B cell (primary cell): ENCODE results near the gene NDUFAB1. TPM values are rescaled to one million over a fixed set of nuclear protein-coding genes. Genes with fewer than 3 reads are reported as not detected.
"Not testable (repeated sequence)": the region's sequence is repeated elsewhere in the genome, so short reads cannot be mapped to it uniquely, and the experiment has no call there.

Source experiments
- ATAC-seq: fragments of 200-7000 bp; cut with Tn5 transposase; one replicate; pipeline ENCODE4 v1.10.0; 2021; ENCODE audit warnings: low read depth, mild to moderate bottlenecking, moderate number of reproducible peaks, moderate library complexity
- CTCF ChIA-PET: fragments of 350-600 bp; sonication (Branson Sonifier 250); formaldehyde crosslinking; loops from one replicate; lab custom pipeline; 2021; ENCODE audit warnings: antibody characterized with exemption, inconsistent platforms; lab: Charles Lee
- POLR2A ChIA-PET: fragments of 350-600 bp; sonication (Branson Sonifier 250); formaldehyde crosslinking; loops from one replicate; lab custom pipeline; 2021; ENCODE audit warnings: antibody characterized with exemption; lab: Charles Lee
- DNase-seq: peaks from one replicate; pipeline ENCODE4 v3.0.0; 2013
- H2AFZ ChIP-seq: 2 replicates; pipeline ENCODE4 v1.6.1; 2012; ENCODE audit warnings: mild to moderate bottlenecking, low read depth, low read length; ENCODE audit not compliant: insufficient read depth, poor library complexity, severe bottlenecking
- H3K27ac ChIP-seq, 2 donors: 1 replicate in 1 of 2; 2 replicates in 1 of 2; pipeline ENCODE4 v1.5.1; 2012 to 2013; ENCODE audit warnings: low read length in 2 of 2, mild to moderate bottlenecking in 2 of 2, moderate library complexity in 1 of 2
- H3K27me3 ChIP-seq, 4 experiments: fragments of 200-600 bp in 1 of 4; sonication (generic) in 1 of 4; replicated peaks in 1 of 4; 1 replicate in 2 of 4; 2 replicates in 2 of 4; pipeline versions ENCODE4 v1.6.1 to v1.7.0; 2013 to 2016; ENCODE audit warnings: low read length in 3 of 4, mild to moderate bottlenecking in 2 of 4, mixed read lengths in 1 of 4, moderate library complexity in 1 of 4; ENCODE audit not compliant: insufficient read depth in 4 of 4, control insufficient read depth in 3 of 4; ENCODE audit errors: control extremely low read depth in 1 of 4
- H3K36me3 ChIP-seq, 2 experiments: replicated peaks in 1 of 2; 1 replicate in 1 of 2; 2 replicates in 1 of 2; pipeline versions ENCODE4 v1.6.1 to v1.7.1; 2013; ENCODE audit warnings: low read length in 1 of 2; ENCODE audit not compliant: insufficient read depth in 2 of 2, control insufficient read depth in 1 of 2; ENCODE audit errors: control extremely low read depth in 1 of 2, extremely low read depth in 1 of 2
- H3K4me1 ChIP-seq, 2 donors: fragments of 200-600 bp in 1 of 2; sonication (generic) in 1 of 2; 1 replicate in 1 of 2; 2 replicates in 1 of 2; pipeline versions ENCODE4 v1.5.1 to v1.6.1; 2013 to 2017; ENCODE audit warnings: low read length in 2 of 2; ENCODE audit not compliant: control insufficient read depth in 2 of 2, insufficient read depth in 2 of 2
- H3K4me2 ChIP-seq: replicated peaks from 2 replicates; pipeline ENCODE3; 2012; ENCODE audit warnings: mild to moderate bottlenecking, low read depth, low read length; ENCODE audit not compliant: poor library complexity, severe bottlenecking
- H3K4me3 ChIP-seq, 5 experiments: fragments of 200-600 bp in 1 of 5; sonication (generic) in 1 of 5; 1 replicate in 3 of 5; 2 replicates in 2 of 5; pipeline versions ENCODE4 v1.5.1 to v1.7.0; 2011 to 2016; ENCODE audit warnings: low read length in 4 of 5, mild to moderate bottlenecking in 4 of 5, low read depth in 2 of 5, control low read depth in 1 of 5, moderate library complexity in 1 of 5; ENCODE audit not compliant: insufficient read depth in 1 of 5; ENCODE audit errors: control extremely low read depth in 1 of 5, extremely low read depth in 1 of 5
- H3K79me2 ChIP-seq: fragments of 200-600 bp; sonication (generic); one replicate; pipeline ENCODE4 v1.6.0; 2016; ENCODE audit warnings: low read length; ENCODE audit not compliant: control insufficient read depth, insufficient read depth
- H3K9ac ChIP-seq: fragments of 200-600 bp; sonication (generic); 2 replicates; pipeline ENCODE4 v1.6.1; 2017; ENCODE audit warnings: mild to moderate bottlenecking, low read length, moderate library complexity
- H3K9me3 ChIP-seq, 3 donors: one replicate each; pipeline versions ENCODE4 v1.6.1 to v1.7.1; 2013; ENCODE audit warnings: low read length in 2 of 3; ENCODE audit not compliant: control insufficient read depth in 2 of 3, insufficient read depth in 1 of 3; ENCODE audit errors: control extremely low read depth in 1 of 3
- H4K20me1 ChIP-seq: 2 replicates; pipeline ENCODE4 v1.6.0; 2012; ENCODE audit warnings: mild to moderate bottlenecking, low read length; ENCODE audit not compliant: insufficient read depth, control insufficient read depth, poor library complexity, severe bottlenecking
- H3K27ac Mint-ChIP-seq: one replicate; pipeline ENCODE4 v1.8.0; 2021; ENCODE audit warnings: mixed read lengths
- H3K27me3 Mint-ChIP-seq: one replicate; pipeline ENCODE4 v1.8.0; 2021; ENCODE audit warnings: mixed read lengths
- H3K4me1 Mint-ChIP-seq: one replicate; pipeline ENCODE4 v1.8.0; 2021; ENCODE audit warnings: mixed read lengths
- H3K4me3 Mint-ChIP-seq: one replicate; pipeline ENCODE4 v1.8.0; 2021; ENCODE audit warnings: mixed read lengths
- H3K9me3 Mint-ChIP-seq: one replicate; pipeline ENCODE4 v1.8.0; 2022; ENCODE audit warnings: mixed read lengths; ENCODE audit not compliant: insufficient read depth
- EZH2 ChIP-seq: IDR thresholded peaks from 2 replicates; pipeline ENCODE4 v1.6.1; 2012; ENCODE audit warnings: borderline replicate concordance, low read depth, mild to moderate bottlenecking, moderate library complexity, low read length; ENCODE audit not compliant: insufficient read depth, poor library complexity, severe bottlenecking
- WGBS: methylation state at CpG from one replicate; pipeline ENCODE4 v1.1.5; 2013; ENCODE audit warnings: missing lambda C conversion rate; ENCODE audit not compliant: insufficient coverage; 5-methylcytosine and 5-hydroxymethylcytosine counted together
- intact Hi-C: fragments of 100-400 bp; cut with micrococcal nuclease; formaldehyde crosslinking; loops from one replicate; pipeline ENCODE4 v1.10.0; 2022
- polyA plus RNA-seq: library from polyadenylated mRNA; depleted of rRNA; stranded (reverse); fragments of >200 nt; gene quantifications from 2 replicates; pipeline ENCODE4 v1.2.3, GENCODE V29; 2012
- total RNA-seq, 2 donors: library from RNA; stranded (reverse); fragments of 120-200 nt in 1 of 2; gene quantifications; 1 replicate in 1 of 2; 2 replicates in 1 of 2; pipeline versions ENCODE4 v1.2.3 to v1.2.4, GENCODE V29; 2013 to 2022
- TF ChIP-seq, protein P1 (sequence below): fragments of 200-600 bp; IDR thresholded peaks from one replicate; pipeline ENCODE4 v1.8.0; 2022; ENCODE audit warnings: antibody characterized with exemption, mild to moderate bottlenecking

Gene NDUFAB1
- total and polyA plus RNA-seq, 2 donors (not counting 1 experiment from before 2014, with no cell fraction given): 33.6 to 39.3 TPM

- TF ChIP-seq, protein P1, sequence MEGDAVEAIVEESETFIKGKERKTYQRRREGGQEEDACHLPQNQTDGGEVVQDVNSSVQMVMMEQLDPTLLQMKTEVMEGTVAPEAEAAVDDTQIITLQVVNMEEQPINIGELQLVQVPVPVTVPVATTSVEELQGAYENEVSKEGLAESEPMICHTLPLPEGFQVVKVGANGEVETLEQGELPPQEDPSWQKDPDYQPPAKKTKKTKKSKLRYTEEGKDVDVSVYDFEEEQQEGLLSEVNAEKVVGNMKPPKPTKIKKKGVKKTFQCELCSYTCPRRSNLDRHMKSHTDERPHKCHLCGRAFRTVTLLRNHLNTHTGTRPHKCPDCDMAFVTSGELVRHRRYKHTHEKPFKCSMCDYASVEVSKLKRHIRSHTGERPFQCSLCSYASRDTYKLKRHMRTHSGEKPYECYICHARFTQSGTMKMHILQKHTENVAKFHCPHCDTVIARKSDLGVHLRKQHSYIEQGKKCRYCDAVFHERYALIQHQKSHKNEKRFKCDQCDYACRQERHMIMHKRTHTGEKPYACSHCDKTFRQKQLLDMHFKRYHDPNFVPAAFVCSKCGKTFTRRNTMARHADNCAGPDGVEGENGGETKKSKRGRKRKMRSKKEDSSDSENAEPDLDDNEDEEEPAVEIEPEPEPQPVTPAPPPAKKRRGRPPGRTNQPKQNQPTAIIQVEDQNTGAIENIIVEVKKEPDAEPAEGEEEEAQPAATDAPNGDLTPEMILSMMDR: no peak
- TF ChIP-seq EZH2: no peak
- no peaks in the 10 kb centered on the region for H3K27me3 Mint-ChIP-seq
- WGBS: 100% methylated on average over 1 of the region's 4 CpGs
- Histone ChIP-seq H3K9ac (no peak overlapping the region), H3K27me3 (no peaks in the 10 kb centered on the region), H3K79me2 (peaks cover 22% of the 10 kb centered on the region), H3K36me3 (peaks cover 7 to 26% of the 10 kb centered on the region in 2 experiments), H2AFZ (no peak overlapping the region), H3K4me3 (no peak overlapping the region), H3K27ac (no peak overlapping the region), H3K4me1 (peaks cover 0 to under 1% of the 10 kb centered on the region in 2 donors), H3K9me3 (no peaks in the 10 kb centered on the region), H3K4me2 (no peak overlapping the region), H4K20me1 (no peaks in the 10 kb centered on the region)
- DNase-seq (no peak), ATAC-seq (no peak)
- no peak overlapping the region for H3K4me3 Mint-ChIP-seq
- peaks cover 5% of the 10 kb centered on the region for H3K4me1 Mint-ChIP-seq
- POLR2A ChIA-PET: no interaction called here
- no peaks in the 10 kb centered on the region for H3K9me3 Mint-ChIP-seq
- CTCF ChIA-PET: no interaction called here
- intact Hi-C loops: no loop called here
- no peak overlapping the region for H3K27ac Mint-ChIP-seq
These were observed 38.4 kb upstream of the NDUFAB1 start for GRCh38 chr16:23634461-23635036.

- CTCF ChIA-PET, H3K4me3 ChIP-seq, ATAC-seq, H3K4me3 Mint-ChIP-seq, H3K4me2 ChIP-seq, H4K20me1 ChIP-seq, POLR2A ChIA-PET, H3K79me2 ChIP-seq, H3K9ac ChIP-seq, DNase-seq, H3K4me1 Mint-ChIP-seq, H3K9me3 Mint-ChIP-seq, H3K27ac ChIP-seq, H3K27ac Mint-ChIP-seq, H3K9me3 ChIP-seq, H3K27me3 ChIP-seq, H3K4me1 ChIP-seq, H3K27me3 Mint-ChIP-seq, intact Hi-C loops, H2AFZ ChIP-seq: not testable (repeated sequence)
- 100% methylated on average over 1 of the region's 3 CpGs for WGBS
- peaks cover 10 to 31% of the 10 kb centered on the region in 2 experiments for H3K36me3 ChIP-seq
These were observed 35.8 kb upstream of the NDUFAB1 start for GRCh38 chr16:23631874-23632273.
